ENCODE data around the gene STYXL1.
A peak's percentile ranks its signal among the peaks of the same experiment; 100 is the strongest.
"Not testable (repeated sequence)": the region's sequence is repeated elsewhere in the genome, so short reads cannot be mapped to it uniquely, and the experiment has no call there.

Gene STYXL1

DNA sequence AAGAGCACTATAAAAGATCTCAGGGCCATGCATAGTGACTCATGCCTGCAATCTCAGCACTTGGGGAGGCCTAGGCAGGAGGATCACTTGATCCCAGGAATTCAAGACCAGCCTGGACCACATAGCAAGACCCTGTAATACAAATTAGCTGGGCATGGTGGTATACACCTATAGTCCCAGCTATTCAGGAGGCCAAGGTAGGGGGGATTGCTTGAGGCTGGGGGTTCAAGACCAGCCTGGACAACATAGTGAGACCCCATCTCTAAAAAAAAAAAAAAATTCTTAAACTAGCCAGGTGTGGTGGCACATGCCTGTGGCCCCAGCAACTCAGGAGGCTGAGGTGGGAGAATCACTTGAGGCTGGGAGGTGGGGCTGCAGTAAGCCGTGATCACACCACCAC lies 15.8 kb downstream of the STYXL1 start:
- Histone ChIP-seq H3K27me3 (ENCODE audit: insufficient read depth, poor library complexity, severe bottlenecking) (no peaks in the 10 kb centered on the region), H3K4me3 (replicated peaks; ENCODE audit: insufficient read depth, low read length) (no peak overlapping the region), H3K27ac (replicated peaks) (no peak overlapping the region)
- no peak for DNase-seq (ENCODE audit: low read depth in 1 of 2, low spot score in 1 of 2)
- TF ChIP-seq POLR2AphosphoS5 (IDR thresholded peaks at IDR 0.05; ENCODE audit: low read depth) (no peak), GABPA (IDR thresholded peaks at IDR 0.05; ENCODE audit: low read depth) (no peak), SPI1 (IDR thresholded peaks at IDR 0.05; ENCODE audit: borderline replicate concordance, low read depth) (no peak)
- TF ChIP-seq, protein P1, sequence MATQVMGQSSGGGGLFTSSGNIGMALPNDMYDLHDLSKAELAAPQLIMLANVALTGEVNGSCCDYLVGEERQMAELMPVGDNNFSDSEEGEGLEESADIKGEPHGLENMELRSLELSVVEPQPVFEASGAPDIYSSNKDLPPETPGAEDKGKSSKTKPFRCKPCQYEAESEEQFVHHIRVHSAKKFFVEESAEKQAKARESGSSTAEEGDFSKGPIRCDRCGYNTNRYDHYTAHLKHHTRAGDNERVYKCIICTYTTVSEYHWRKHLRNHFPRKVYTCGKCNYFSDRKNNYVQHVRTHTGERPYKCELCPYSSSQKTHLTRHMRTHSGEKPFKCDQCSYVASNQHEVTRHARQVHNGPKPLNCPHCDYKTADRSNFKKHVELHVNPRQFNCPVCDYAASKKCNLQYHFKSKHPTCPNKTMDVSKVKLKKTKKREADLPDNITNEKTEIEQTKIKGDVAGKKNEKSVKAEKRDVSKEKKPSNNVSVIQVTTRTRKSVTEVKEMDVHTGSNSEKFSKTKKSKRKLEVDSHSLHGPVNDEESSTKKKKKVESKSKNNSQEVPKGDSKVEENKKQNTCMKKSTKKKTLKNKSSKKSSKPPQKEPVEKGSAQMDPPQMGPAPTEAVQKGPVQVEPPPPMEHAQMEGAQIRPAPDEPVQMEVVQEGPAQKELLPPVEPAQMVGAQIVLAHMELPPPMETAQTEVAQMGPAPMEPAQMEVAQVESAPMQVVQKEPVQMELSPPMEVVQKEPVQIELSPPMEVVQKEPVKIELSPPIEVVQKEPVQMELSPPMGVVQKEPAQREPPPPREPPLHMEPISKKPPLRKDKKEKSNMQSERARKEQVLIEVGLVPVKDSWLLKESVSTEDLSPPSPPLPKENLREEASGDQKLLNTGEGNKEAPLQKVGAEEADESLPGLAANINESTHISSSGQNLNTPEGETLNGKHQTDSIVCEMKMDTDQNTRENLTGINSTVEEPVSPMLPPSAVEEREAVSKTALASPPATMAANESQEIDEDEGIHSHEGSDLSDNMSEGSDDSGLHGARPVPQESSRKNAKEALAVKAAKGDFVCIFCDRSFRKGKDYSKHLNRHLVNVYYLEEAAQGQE (IDR thresholded peaks at IDR 0.05; ENCODE audit: insufficient replicate concordance, low read depth): no peak
- TF ChIP-seq, protein P2, sequence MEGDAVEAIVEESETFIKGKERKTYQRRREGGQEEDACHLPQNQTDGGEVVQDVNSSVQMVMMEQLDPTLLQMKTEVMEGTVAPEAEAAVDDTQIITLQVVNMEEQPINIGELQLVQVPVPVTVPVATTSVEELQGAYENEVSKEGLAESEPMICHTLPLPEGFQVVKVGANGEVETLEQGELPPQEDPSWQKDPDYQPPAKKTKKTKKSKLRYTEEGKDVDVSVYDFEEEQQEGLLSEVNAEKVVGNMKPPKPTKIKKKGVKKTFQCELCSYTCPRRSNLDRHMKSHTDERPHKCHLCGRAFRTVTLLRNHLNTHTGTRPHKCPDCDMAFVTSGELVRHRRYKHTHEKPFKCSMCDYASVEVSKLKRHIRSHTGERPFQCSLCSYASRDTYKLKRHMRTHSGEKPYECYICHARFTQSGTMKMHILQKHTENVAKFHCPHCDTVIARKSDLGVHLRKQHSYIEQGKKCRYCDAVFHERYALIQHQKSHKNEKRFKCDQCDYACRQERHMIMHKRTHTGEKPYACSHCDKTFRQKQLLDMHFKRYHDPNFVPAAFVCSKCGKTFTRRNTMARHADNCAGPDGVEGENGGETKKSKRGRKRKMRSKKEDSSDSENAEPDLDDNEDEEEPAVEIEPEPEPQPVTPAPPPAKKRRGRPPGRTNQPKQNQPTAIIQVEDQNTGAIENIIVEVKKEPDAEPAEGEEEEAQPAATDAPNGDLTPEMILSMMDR (IDR thresholded peaks at IDR 0.05; ENCODE audit: insufficient read depth, low read length): no peak

DNA sequence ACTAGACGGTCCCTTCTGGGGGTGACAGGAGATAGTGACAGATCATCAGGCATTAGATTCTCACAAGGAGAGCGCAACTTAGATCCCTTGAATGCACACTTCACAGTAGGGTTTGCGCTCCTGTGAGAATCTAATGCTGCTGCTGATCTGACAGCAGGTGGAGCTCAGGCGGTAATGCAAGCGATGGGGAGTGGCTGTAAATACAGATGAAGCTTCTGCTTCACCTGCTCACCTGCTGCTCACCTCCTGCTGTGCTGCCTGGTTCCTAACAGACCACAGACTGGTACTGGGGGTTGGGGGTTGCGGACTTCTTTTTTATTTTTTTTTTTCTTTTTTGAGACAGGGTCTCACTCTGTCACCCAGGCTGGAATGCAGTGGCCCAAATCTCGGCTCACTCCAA lies 18.1 kb downstream of the STYXL1 start:
- H3K27ac ChIP-seq (replicated peaks); DNase-seq (ENCODE audit: low read depth in 1 of 2, low spot score in 1 of 2); H3K4me3 ChIP-seq (replicated peaks; ENCODE audit: insufficient read depth, low read length); H3K27me3 ChIP-seq (ENCODE audit: insufficient read depth, poor library complexity, severe bottlenecking): not testable (repeated sequence)

DNA sequence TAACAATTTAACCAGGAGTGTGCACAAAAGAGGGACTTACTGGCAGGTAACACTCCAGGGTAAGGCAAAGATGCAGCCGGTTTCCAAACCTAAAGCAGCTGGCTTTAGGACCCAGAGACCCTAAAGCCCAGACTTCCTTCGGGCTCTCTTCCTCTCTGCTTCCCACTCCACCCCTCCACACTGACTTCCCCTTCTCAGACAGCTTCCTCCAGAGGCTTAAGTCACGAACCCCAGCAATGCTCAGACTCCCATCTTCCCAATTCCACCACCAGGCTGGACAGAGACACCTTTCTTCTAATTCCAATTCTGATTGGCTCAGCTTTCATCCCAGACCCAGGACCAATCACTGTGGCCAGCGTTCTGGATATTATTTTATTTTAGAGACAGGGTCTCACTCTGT lies 24.8 kb downstream of the STYXL1 start:
- Histone ChIP-seq H3K27me3 (ENCODE audit: insufficient read depth, poor library complexity, severe bottlenecking) (no peaks in the 10 kb centered on the region), H3K27ac (replicated peaks) (no peak overlapping the region; the same call in 1 of the 2 replicates), H3K4me3 (replicated peaks; ENCODE audit: insufficient read depth, low read length) (no peak overlapping the region)
- TF ChIP-seq GABPA (IDR thresholded peaks at IDR 0.05; ENCODE audit: low read depth) (no peak), POLR2AphosphoS5 (IDR thresholded peaks at IDR 0.05; ENCODE audit: low read depth) (0 out of 2 replicates have a peak, but pooled peaks have one; percentile 39), SPI1 (IDR thresholded peaks at IDR 0.05; ENCODE audit: borderline replicate concordance, low read depth) (peak; percentile 99)
- TF ChIP-seq, protein P1 (IDR thresholded peaks at IDR 0.05; ENCODE audit: insufficient replicate concordance, low read depth): peak; percentile 76
- TF ChIP-seq, protein P2 (IDR thresholded peaks at IDR 0.05; ENCODE audit: insufficient read depth, low read length): no peak
- DNase-seq (ENCODE audit: low read depth in 1 of 2, low spot score in 1 of 2): peak; percentile 73 to 85

DNA sequence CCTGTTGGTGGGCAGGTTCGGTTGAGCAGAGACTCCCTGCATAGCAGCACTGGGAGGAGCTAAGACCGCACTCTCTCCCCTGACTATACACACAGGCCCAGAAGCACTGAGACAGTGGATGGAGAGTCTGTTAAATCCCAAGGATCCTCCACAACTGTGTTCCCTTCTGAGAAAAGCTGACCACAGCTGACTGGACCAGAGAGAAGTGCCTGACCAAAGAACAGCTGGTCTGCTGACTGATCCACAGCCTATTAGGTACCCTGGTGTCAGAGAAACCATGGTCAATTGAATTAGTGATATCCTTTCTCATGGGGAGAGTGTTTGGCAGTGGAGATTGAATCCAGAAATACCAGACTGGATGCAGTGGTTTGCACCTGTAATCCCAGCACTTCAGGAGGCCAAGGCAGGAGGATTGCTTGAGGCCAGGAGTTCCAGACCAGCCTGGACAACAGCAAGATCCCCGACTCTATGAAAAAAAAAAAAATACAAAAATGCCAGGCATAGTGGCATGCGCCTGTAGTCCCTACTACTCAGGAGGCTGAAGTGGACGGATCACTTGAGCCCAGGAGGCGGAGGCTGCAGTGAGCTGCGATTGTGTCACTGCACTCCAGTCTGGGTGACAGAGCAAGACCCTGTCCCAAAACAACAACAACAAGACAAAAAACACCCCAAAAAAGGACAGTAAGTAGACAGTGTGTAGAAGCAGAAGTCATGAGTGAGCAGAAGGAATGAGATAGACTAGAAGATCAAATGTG lies 25.6 kb downstream of the STYXL1 start:
- no peak for DNase-seq (ENCODE audit: low read depth in 1 of 2, low spot score in 1 of 2)
- Histone ChIP-seq H3K27me3 (ENCODE audit: insufficient read depth, poor library complexity, severe bottlenecking) (no peaks in the 10 kb centered on the region), H3K4me3 (replicated peaks; ENCODE audit: insufficient read depth, low read length) (no peak overlapping the region), H3K27ac (replicated peaks) (no peak overlapping the region; the same call in 1 of the 2 replicates)
- TF ChIP-seq SPI1 (IDR thresholded peaks at IDR 0.05; ENCODE audit: borderline replicate concordance, low read depth) (no peak), POLR2AphosphoS5 (IDR thresholded peaks at IDR 0.05; ENCODE audit: low read depth) (no peak), GABPA (IDR thresholded peaks at IDR 0.05; ENCODE audit: low read depth) (no peak)
- TF ChIP-seq, protein P2 (IDR thresholded peaks at IDR 0.05; ENCODE audit: insufficient read depth, low read length): no peak
- TF ChIP-seq, protein P1 (IDR thresholded peaks at IDR 0.05; ENCODE audit: insufficient replicate concordance, low read depth): no peak
